GM12878 (cell line): ENCODE data around the gene GSAP. TPM values are rescaled to one million over a fixed set of nuclear protein-coding genes. Genes with fewer than 3 reads are reported as not detected.

Experiments
- ATAC-seq: fragments of 200-7000 bp; cut with Tn5 transposase; 3 replicates; pipeline ENCODE4 v1.9.1; 2020; ENCODE audit warnings: mild to moderate bottlenecking, moderate library complexity
- BruUV-seq: library from RNA; stranded (reverse); fragments of 400-500 nt; replicated peaks from 2 replicates; lab custom pipeline; 2021; lab: Mats Ljungman, UMichigan
- CTCF ChIA-PET: fragments of 300-600 bp; sonication (Branson Sonifier 250); formaldehyde crosslinking; extraction: SDS; loops from one replicate; lab custom pipeline; 2021; ENCODE audit warnings: inconsistent platforms; lab: Yijun Ruan, JAX
- POLR2A ChIA-PET: fragments of 350-600 bp; formaldehyde crosslinking; extraction: SDS; loops from one replicate; lab custom pipeline; 2021; ENCODE audit warnings: inconsistent platforms; lab: Charles Lee
- RAD21 ChIA-PET: fragments of 300-600 bp; sonication (Branson Sonifier 250); formaldehyde crosslinking; loops from one replicate; lab custom pipeline; 2023; ENCODE audit warnings: antibody characterized with exemption; ENCODE audit not compliant: unreplicated experiment; lab: Charles Lee
- SMC1A ChIA-PET: fragments of 300-600 bp; sonication (Branson Sonifier 250); formaldehyde crosslinking; loops from one replicate; lab custom pipeline; 2023; ENCODE audit not compliant: unreplicated experiment, uncharacterized antibody; lab: Charles Lee
- DNase-seq: peaks from one replicate; pipeline ENCODE4 v3.0.0-alpha.2; 2011; ENCODE audit warnings: low read depth, low spot score
- FAIRE-seq: peaks from 3 replicates; lab custom pipeline; 2011; peaks lifted over from hg19 to GRCh38; lab: Jason Lieb, UNC
- H2AFZ ChIP-seq: 2 replicates; pipeline ENCODE4 v1.6.0; 2011; ENCODE audit warnings: low read depth, low read length, control low read depth; ENCODE audit not compliant: control insufficient read depth
- H3K27ac ChIP-seq: 2 replicates; pipeline ENCODE4 v1.5.1; 2011; ENCODE audit warnings: control low read depth; ENCODE audit not compliant: control insufficient read depth, insufficient read depth
- H3K27me3 ChIP-seq, 2 experiments: replicated peaks in 1 of 2; 2 replicates each; pipeline versions ENCODE4 v1.6.0 to v1.6.1; 2011; ENCODE audit warnings: low read length in 1 of 2; ENCODE audit not compliant: control insufficient read depth in 2 of 2, insufficient read depth in 2 of 2
- H3K36me3 ChIP-seq, 2 experiments: 2 replicates each; pipeline ENCODE4 v1.5.1; 2011; ENCODE audit warnings: low read length in 1 of 2; ENCODE audit not compliant: control insufficient read depth in 2 of 2, insufficient read depth in 2 of 2
- H3K4me1 ChIP-seq: 2 replicates; pipeline ENCODE4 v1.6.1; 2011; ENCODE audit warnings: mild to moderate bottlenecking, low read length, moderate library complexity, mixed read lengths; ENCODE audit not compliant: control insufficient read depth, insufficient read depth
- H3K4me2 ChIP-seq: 2 replicates; pipeline ENCODE4 v1.6.0; 2011; ENCODE audit warnings: control low read depth; ENCODE audit not compliant: control insufficient read depth, insufficient read depth
- H3K4me3 ChIP-seq: fragments of 200-600 bp; sonication (generic); 2 replicates; pipeline ENCODE4 v1.5.1; 2016
- H3K79me2 ChIP-seq: 2 replicates; pipeline ENCODE4 v1.6.0; 2011; ENCODE audit warnings: low read length; ENCODE audit not compliant: control insufficient read depth, insufficient read depth
- H3K9ac ChIP-seq: 2 replicates; pipeline ENCODE4 v1.8.0; 2011; ENCODE audit warnings: low read length, control low read depth, mixed read lengths; ENCODE audit not compliant: control insufficient read depth, insufficient read depth
- H3K9me3 ChIP-seq: replicated peaks from 3 replicates; pipeline ENCODE4 v1.5.1; 2011; ENCODE audit warnings: mild to moderate bottlenecking, low read length; ENCODE audit not compliant: control insufficient read depth, insufficient read depth
- H4K20me1 ChIP-seq: 2 replicates; pipeline ENCODE4 v1.6.0; 2011; ENCODE audit not compliant: control insufficient read depth, insufficient read depth
- BACH1 ChIP-seq: fragments of 450-650 bp; IDR thresholded peaks from 2 replicates; pipeline ENCODE4 v1.6.1; 2017; ENCODE audit warnings: mild to moderate bottlenecking, borderline replicate concordance
- BCL11A ChIP-seq: IDR thresholded peaks from 2 replicates; pipeline ENCODE4 v1.6.1; 2011; ENCODE audit warnings: low read depth, low read length
- CEBPB ChIP-seq, 2 experiments: fragments of 150-350 bp in 1 of 2; IDR thresholded peaks; 2 replicates each; pipeline ENCODE4 v1.6.1; 2012 to 2014; ENCODE audit warnings: low read depth in 2 of 2, low read length in 2 of 2, borderline replicate concordance in 1 of 2, inconsistent platforms in 1 of 2
- CREM ChIP-seq: IDR thresholded peaks from 2 replicates; pipeline ENCODE4 v1.6.1; 2014; ENCODE audit warnings: antibody characterized with exemption, low read depth
- EGR1 ChIP-seq, 2 experiments: IDR thresholded peaks; 1 replicate in 1 of 2; 2 replicates in 1 of 2; pipeline ENCODE4 v1.6.1; 2011 to 2012; ENCODE audit warnings: low read depth in 2 of 2, low read length in 2 of 2, borderline replicate concordance in 1 of 2, mild to moderate bottlenecking in 1 of 2, moderate library complexity in 1 of 2
- IKZF1 ChIP-seq: fragments of 450-650 bp; conservative IDR thresholded peaks from 2 replicates; pipeline ENCODE4 v1.6.1; 2017; ENCODE audit warnings: antibody characterized with exemption, mild to moderate bottlenecking
- KAT2A ChIP-seq: conservative IDR thresholded peaks from 2 replicates; pipeline ENCODE4 v1.6.1; 2011; ENCODE audit warnings: low read depth, low read length; ENCODE audit not compliant: control insufficient read depth
- KLF5 ChIP-seq: fragments of 450-650 bp; IDR thresholded peaks from 2 replicates; pipeline ENCODE4 v1.6.1; 2014; ENCODE audit warnings: mild to moderate bottlenecking; ENCODE audit not compliant: partially characterized antibody
- MYC ChIP-seq: IDR thresholded peaks from 2 replicates; pipeline ENCODE4 v1.6.1; 2011; ENCODE audit warnings: mild to moderate bottlenecking, low read length, moderate library complexity, inconsistent platforms; ENCODE audit not compliant: insufficient read depth, insufficient replicate concordance, insufficient read length, severe bottlenecking
- NBN ChIP-seq: fragments of 450-650 bp; IDR thresholded peaks from 2 replicates; pipeline ENCODE4 v1.6.1; 2016
- PKNOX1 ChIP-seq: fragments of 450-650 bp; IDR thresholded peaks from 2 replicates; pipeline ENCODE4 v1.6.1; 2016; ENCODE audit warnings: mild to moderate bottlenecking
- POLR2A ChIP-seq: IDR thresholded peaks from 2 replicates; pipeline ENCODE4 v1.6.1; 2011; ENCODE audit warnings: low read depth, mild to moderate bottlenecking, low read length
- POLR2AphosphoS2 ChIP-seq: IDR thresholded peaks from 2 replicates; pipeline ENCODE4 v1.6.1; 2011; ENCODE audit warnings: low read depth, mild to moderate bottlenecking, low read length, improper control_type of control experiment, moderate library complexity
- SIN3A ChIP-seq: IDR thresholded peaks from 2 replicates; pipeline ENCODE4 v1.6.1; 2012; ENCODE audit warnings: low read depth, low read length, improper control_type of control experiment
- SP1 ChIP-seq: IDR thresholded peaks from one replicate; pipeline ENCODE4 v1.6.1; 2011; ENCODE audit warnings: low read depth, low read length
- USF1 ChIP-seq: IDR thresholded peaks from 2 replicates; pipeline ENCODE4 v1.6.1; 2011; ENCODE audit warnings: borderline replicate concordance, low read depth, mild to moderate bottlenecking, moderate library complexity, mixed read lengths, low read length; ENCODE audit not compliant: insufficient read depth; ENCODE audit errors: extremely low read length
- ZNF217 ChIP-seq: fragments of 450-650 bp; IDR thresholded peaks from 2 replicates; pipeline ENCODE4 v1.6.1; 2017; ENCODE audit warnings: antibody characterized with exemption, mild to moderate bottlenecking
- WGBS: methylation state at CpG from one replicate; pipeline ENCODE4 v1.1.6; 2016; ENCODE audit warnings: low lambda C conversion rate; ENCODE audit not compliant: insufficient replicate concordance, insufficient coverage; ENCODE audit errors: missing lambda C conversion rate; 5-methylcytosine and 5-hydroxymethylcytosine counted together
- in situ Hi-C: fragments of 300-500 bp; cut with MboI; formaldehyde crosslinking; loops from 9 replicates; pipeline ENCODE4 v1.14.3; 2018; ENCODE audit warnings: mixed read lengths
- intact Hi-C: fragments of 100-400 bp; cut with micrococcal nuclease; formaldehyde crosslinking; loops from one replicate; pipeline ENCODE4 v1.14.2; 2022; ENCODE audit not compliant: unreplicated experiment
- polyA plus RNA-seq, 11 experiments: library from polyadenylated mRNA; depleted of rRNA in 4 of 11; unstranded in 6 of 11; stranded (reverse) in 5 of 11; fragments of >200 nt; fragmentation: Nextera tagmentation in 4 of 11; fragmentation: Illumina TruSeq in 1 of 11; extraction: Ambion mirVana in 4 of 11; extraction: Trizol in 1 of 11; gene quantifications; 1 replicate in 1 of 11; 2 replicates in 10 of 11; pipeline versions ENCODE4 v1.2.1 to v1.2.3, GENCODE V29; 2011 to 2016; ENCODE audit warnings: inconsistent platforms in 2 of 11, missing spikeins in 2 of 11, low read depth in 1 of 11
- total RNA-seq, 4 experiments: library from RNA; depleted of rRNA in 3 of 4; stranded (reverse); fragments of >200 nt in 3 of 4; fragmentation: Illumina TruSeq in 1 of 4; extraction: Trizol in 1 of 4; gene quantifications; 2 replicates each; pipeline versions ENCODE4 v1.2.1 to v1.2.3, GENCODE V29; 2013 to 2021
- TF ChIP-seq, protein P1 (sequence below): IDR thresholded peaks from 2 replicates; pipeline ENCODE4 v1.6.1; 2011; ENCODE audit warnings: mild to moderate bottlenecking, low read depth, low read length, moderate library complexity; ENCODE audit not compliant: insufficient replicate concordance

The GSAP gene
- total and polyA plus RNA-seq, 10 of the 15 experiments (the other 5 are each of a cell fraction or from before 2014, with no cell fraction given) = 6.6 to 38.1 (median 21.8) TPM

- RAD21 ChIA-PET = no interaction called here
- Histone ChIP-seq H3K4me2 (no peak overlapping the region), H3K4me3 (no peak overlapping the region)
- no peak for FAIRE-seq
- intact Hi-C loops = loop anchor here (2.0 kb wide), 1 partner anchor 38 kb away; no protein-coding TSS in a partner anchor
- no peak for TF ChIP-seq PKNOX1
- TF ChIP-seq MYC = no peak
- TF ChIP-seq IKZF1 = no peak
- no peak for TF ChIP-seq BCL11A
- no peak for TF ChIP-seq BACH1
- no peak for TF ChIP-seq CREM
- TF ChIP-seq ZNF217 = no peak
- TF ChIP-seq, protein P1, sequence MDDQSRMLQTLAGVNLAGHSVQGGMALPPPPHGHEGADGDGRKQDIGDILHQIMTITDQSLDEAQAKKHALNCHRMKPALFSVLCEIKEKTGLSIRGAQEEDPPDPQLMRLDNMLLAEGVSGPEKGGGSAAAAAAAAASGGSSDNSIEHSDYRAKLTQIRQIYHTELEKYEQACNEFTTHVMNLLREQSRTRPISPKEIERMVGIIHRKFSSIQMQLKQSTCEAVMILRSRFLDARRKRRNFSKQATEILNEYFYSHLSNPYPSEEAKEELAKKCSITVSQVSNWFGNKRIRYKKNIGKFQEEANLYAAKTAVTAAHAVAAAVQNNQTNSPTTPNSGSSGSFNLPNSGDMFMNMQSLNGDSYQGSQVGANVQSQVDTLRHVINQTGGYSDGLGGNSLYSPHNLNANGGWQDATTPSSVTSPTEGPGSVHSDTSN = no peak
- TF ChIP-seq NBN = no peak
- no peak for TF ChIP-seq POLR2A
- no peak for TF ChIP-seq CEBPB (IDR thresholded peaks at IDR 0.05; ENCODE audit: borderline replicate concordance in 1 of 2, low read depth in 2 of 2, low read length in 2 of 2)
- TF ChIP-seq EGR1 (IDR thresholded peaks at IDR 0.05; ENCODE audit: borderline replicate concordance in 1 of 2, low read depth in 2 of 2, low read length in 2 of 2) = no peak
- TF ChIP-seq POLR2AphosphoS2 = no peak
- TF ChIP-seq KAT2A = no peak
- no peak for TF ChIP-seq USF1
- no peak for TF ChIP-seq SIN3A
- TF ChIP-seq KLF5 = no peak
- TF ChIP-seq SP1 = no peak
- TF ChIP-seq, all 136 proteins: peak for 0
- CTCF ChIA-PET = no interaction called here
- Histone ChIP-seq H3K27ac (no peak overlapping the region), H3K36me3 (no peaks in the 10 kb centered on the region), H3K4me1 (peaks cover 23% of the 10 kb centered on the region), H3K27me3 (no peaks in the 10 kb centered on the region), H3K79me2 (no peaks in the 10 kb centered on the region), H3K9ac (no peak overlapping the region), H2AFZ (no peak overlapping the region), H3K9me3 (no peaks in the 10 kb centered on the region), H4K20me1 (no peaks in the 10 kb centered on the region)
- BruUV-seq = no TSS peak
- in situ Hi-C loops = no loop called here
- WGBS = 97% methylated on average over 1 of the region's 1 CpG
- ATAC-seq (no peak), DNase-seq (no peak)
- SMC1A ChIA-PET = no interaction called here
- POLR2A ChIA-PET = no interaction called here
These were observed 49.1 kb upstream of the GSAP start for GRCh38 chr7:77465256-77465655.
